K562 (cell line): ENCODE measurements around the gene GP1BB. TPM values are rescaled to one million over a fixed set of nuclear protein-coding genes. Genes with fewer than 3 reads are reported as not detected.

Source experiments
- ARID1B ChIP-seq: fragments of 450-650 bp; IDR thresholded peaks from 2 replicates; pipeline ENCODE4 v1.6.1; 2016; ENCODE audit warnings: antibody characterized with exemption, mild to moderate bottlenecking, inconsistent platforms
- BRCA1 ChIP-seq, 2 experiments: fragments of 450-650 bp in 1 of 2; sonication (generic) in 1 of 2; formaldehyde crosslinking in 1 of 2; IDR thresholded peaks; 2 replicates each; pipeline versions ENCODE4 v1.5.0 to v1.6.1; 2017 to 2020; ENCODE audit warnings: mild to moderate bottlenecking in 1 of 2, missing genetic modification reagents in 1 of 2
- HEY1 ChIP-seq: fragments of 250-450 bp; sonication (Bioruptor Pico); IDR thresholded peaks from 2 replicates; pipeline ENCODE4 v1.5.0; 2020; ENCODE audit warnings: mild to moderate bottlenecking, moderate library complexity, borderline replicate concordance
- HNRNPUL1 ChIP-seq: fragments of 200-400 bp; formaldehyde crosslinking; IDR thresholded peaks from 2 replicates; pipeline ENCODE4 v1.6.1; 2017; ENCODE audit warnings: low read length
- HSF4 ChIP-seq: fragments of 250-450 bp; sonication (Bioruptor Pico); IDR thresholded peaks from 2 replicates; pipeline ENCODE4 v2.1.2; 2022; ENCODE audit warnings: mild to moderate bottlenecking, moderate library complexity, borderline replicate concordance
- MYNN ChIP-seq, 2 experiments: sonication (generic); formaldehyde crosslinking in 1 of 2; IDR thresholded peaks; 2 replicates each; pipeline versions ENCODE4 v1.5.0 to v1.6.1; 2016 to 2020; ENCODE audit warnings: antibody characterized with exemption in 1 of 2, missing genetic modification reagents in 1 of 2
- POLR2A ChIP-seq: fragments of 450-650 bp; conservative IDR thresholded peaks from 2 replicates; pipeline ENCODE4 v1.6.1; 2016
- ZFP30 ChIP-seq: fragments of 250-450 bp; sonication (Bioruptor Pico); IDR thresholded peaks from 2 replicates; pipeline ENCODE4 v1.8.0; 2022; ENCODE audit warnings: moderate library complexity, mild to moderate bottlenecking, inconsistent platforms, borderline replicate concordance
- ZNF140 ChIP-seq: fragments of 250-450 bp; sonication (Bioruptor Pico); IDR thresholded peaks from 2 replicates; pipeline ENCODE4 v1.8.0; 2021; ENCODE audit warnings: moderate library complexity, mild to moderate bottlenecking, inconsistent platforms
- ZNF143 ChIP-seq: sonication (generic); formaldehyde crosslinking; IDR thresholded peaks from 2 replicates; pipeline ENCODE4 v1.9.0; 2022; ENCODE audit warnings: mild to moderate bottlenecking, missing genetic modification reagents
- ZNF24 ChIP-seq: fragments of 450-650 bp; IDR thresholded peaks from 2 replicates; pipeline ENCODE4 v1.6.1; 2016
- ZNF324 ChIP-seq: fragments of 250-450 bp; sonication (Bioruptor Pico); IDR thresholded peaks from 2 replicates; pipeline ENCODE4 v1.4.0; 2020; ENCODE audit warnings: mild to moderate bottlenecking
- ZNF436 ChIP-seq: fragments of 250-450, 450-650 bp; sonication (Bioruptor Pico); formaldehyde crosslinking; IDR thresholded peaks from 2 replicates; pipeline ENCODE4 v1.7.0; 2020; ENCODE audit warnings: mild to moderate bottlenecking
- ZNF717 ChIP-seq: fragments of 250-450 bp; sonication (Bioruptor Pico); IDR thresholded peaks from 2 replicates; pipeline ENCODE4 v1.5.0; 2021
- polyA plus RNA-seq, 8 experiments: library from polyadenylated mRNA; depleted of rRNA in 4 of 8; stranded (reverse) in 5 of 8; unstranded in 3 of 8; fragments of >200 nt; fragmentation: Nextera tagmentation in 2 of 8; fragmentation: Illumina TruSeq in 1 of 8; extraction: Ambion mirVana in 2 of 8; extraction: Trizol in 1 of 8; gene quantifications; 2 replicates each; pipeline versions ENCODE4 v1.2.1 to v1.2.3, GENCODE V29; 2011 to 2014; ENCODE audit warnings: inconsistent platforms in 1 of 8, missing spikeins in 1 of 8
- total RNA-seq, 7 experiments: library from RNA; depleted of rRNA in 6 of 7; stranded (reverse); fragments of >200 nt in 6 of 7; fragmentation: Illumina TruSeq in 2 of 7; extraction: Trizol in 2 of 7; gene quantifications; 2 replicates each; pipeline versions ENCODE4 v1.2.1 to v1.2.3, GENCODE V29; 2011 to 2021; ENCODE audit warnings: low replicate concordance in 1 of 7
- TF ChIP-seq, protein P1 (sequence below): fragments of 250-450 bp; sonication (Bioruptor Pico); IDR thresholded peaks from 2 replicates; pipeline ENCODE4 v1.8.0; 2021; ENCODE audit warnings: moderate library complexity, mild to moderate bottlenecking, inconsistent platforms
- TF ChIP-seq, protein P2 (sequence below), 2 experiments: fragments of 450-650 bp in 1 of 2; sonication (generic) in 1 of 2; formaldehyde crosslinking; conservative IDR thresholded peaks; 2 replicates each; pipeline versions ENCODE4 v1.4.0 to v1.8.1; 2020 to 2022; ENCODE audit warnings: mild to moderate bottlenecking in 1 of 2, missing genetic modification reagents in 1 of 2
- TF ChIP-seq, protein P3 (sequence below): fragments of 450-650 bp; formaldehyde crosslinking; IDR thresholded peaks from 2 replicates; pipeline ENCODE4 v1.4.0; 2020; ENCODE audit warnings: mild to moderate bottlenecking, moderate library complexity
- TF ChIP-seq, protein P4 (sequence below): fragments of 250-450 bp; sonication (Bioruptor Pico); IDR thresholded peaks from 2 replicates; pipeline ENCODE4 v1.4.0; 2020; ENCODE audit warnings: borderline replicate concordance
- TF ChIP-seq, protein P5 (sequence below): fragments of 250-450 bp; sonication (Bioruptor Pico); IDR thresholded peaks from 2 replicates; pipeline ENCODE4 v1.9.0; 2021; ENCODE audit warnings: mild to moderate bottlenecking, inconsistent platforms

GP1BB gene
- total and polyA plus RNA-seq, 9 of the 15 experiments (the other 6 are each of a cell fraction or from before 2014, with no cell fraction given), result 0.69 to 162 (median 2.8) TPM

DNA sequence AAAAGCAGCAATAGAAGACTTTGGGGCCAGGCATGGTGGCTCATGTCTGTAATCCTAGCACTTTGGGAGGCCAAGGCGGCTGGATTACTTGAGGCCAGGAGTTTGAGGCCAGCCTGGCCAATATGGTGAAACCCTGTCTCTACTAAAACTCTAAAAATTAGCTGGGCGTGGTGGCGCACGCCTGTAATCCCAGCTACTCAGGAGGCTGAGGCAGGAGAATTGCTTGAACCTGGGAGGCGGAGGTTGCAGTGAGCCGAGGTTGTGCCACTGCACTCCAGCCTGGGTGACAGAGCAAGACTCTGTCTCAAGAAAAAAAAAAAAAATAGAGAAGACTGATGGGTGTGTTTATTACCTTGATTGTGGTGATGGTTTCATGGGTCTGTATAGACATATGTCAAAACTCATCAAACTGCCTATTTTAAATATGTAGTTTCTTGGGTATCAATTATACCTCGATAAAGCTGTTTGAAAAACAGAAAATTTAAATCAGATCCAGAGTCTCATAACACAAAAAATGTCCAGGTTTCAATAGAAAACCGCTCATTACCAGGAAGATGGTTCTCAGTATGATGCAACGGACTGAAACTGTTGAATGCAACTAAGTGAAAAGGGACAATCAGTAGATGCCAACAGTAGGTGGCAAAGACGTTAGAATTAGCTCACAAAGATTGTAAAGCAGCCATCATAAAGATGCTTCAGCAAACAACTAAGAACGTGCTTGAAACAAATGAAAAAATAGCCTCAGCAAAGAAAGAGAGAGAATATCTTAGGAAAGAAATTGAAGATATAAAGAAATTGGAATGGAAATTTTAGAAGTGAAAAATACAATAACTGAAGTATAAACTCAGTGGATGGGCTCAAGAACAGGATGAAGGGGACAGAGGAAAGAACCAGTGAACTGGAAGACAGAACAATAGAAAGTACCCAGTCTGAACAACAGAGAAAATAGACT, 42.2 kb upstream of the GP1BB start (continued):
- TF ChIP-seq, protein P1, sequence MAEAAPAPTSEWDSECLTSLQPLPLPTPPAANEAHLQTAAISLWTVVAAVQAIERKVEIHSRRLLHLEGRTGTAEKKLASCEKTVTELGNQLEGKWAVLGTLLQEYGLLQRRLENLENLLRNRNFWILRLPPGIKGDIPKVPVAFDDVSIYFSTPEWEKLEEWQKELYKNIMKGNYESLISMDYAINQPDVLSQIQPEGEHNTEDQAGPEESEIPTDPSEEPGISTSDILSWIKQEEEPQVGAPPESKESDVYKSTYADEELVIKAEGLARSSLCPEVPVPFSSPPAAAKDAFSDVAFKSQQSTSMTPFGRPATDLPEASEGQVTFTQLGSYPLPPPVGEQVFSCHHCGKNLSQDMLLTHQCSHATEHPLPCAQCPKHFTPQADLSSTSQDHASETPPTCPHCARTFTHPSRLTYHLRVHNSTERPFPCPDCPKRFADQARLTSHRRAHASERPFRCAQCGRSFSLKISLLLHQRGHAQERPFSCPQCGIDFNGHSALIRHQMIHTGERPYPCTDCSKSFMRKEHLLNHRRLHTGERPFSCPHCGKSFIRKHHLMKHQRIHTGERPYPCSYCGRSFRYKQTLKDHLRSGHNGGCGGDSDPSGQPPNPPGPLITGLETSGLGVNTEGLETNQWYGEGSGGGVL, result no peak
- TF ChIP-seq, protein P2, sequence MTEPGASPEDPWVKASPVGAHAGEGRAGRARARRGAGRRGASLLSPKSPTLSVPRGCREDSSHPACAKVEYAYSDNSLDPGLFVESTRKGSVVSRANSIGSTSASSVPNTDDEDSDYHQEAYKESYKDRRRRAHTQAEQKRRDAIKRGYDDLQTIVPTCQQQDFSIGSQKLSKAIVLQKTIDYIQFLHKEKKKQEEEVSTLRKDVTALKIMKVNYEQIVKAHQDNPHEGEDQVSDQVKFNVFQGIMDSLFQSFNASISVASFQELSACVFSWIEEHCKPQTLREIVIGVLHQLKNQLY (CRISPR knock-in tag; conservative IDR thresholded peaks at IDR 0.05), result no peak
- TF ChIP-seq HSF4 (CRISPR knock-in tag) (peak; percentile 37; the same call in 1 of the 2 replicates), ZNF140 (CRISPR knock-in tag) (no peak), POLR2A (no peak), ZNF143 (CRISPR knock-in tag) (no peak), MYNN (IDR thresholded peaks at IDR 0.05) (no peak), MYNN (CRISPR knock-in tag; IDR thresholded peaks at IDR 0.05) (no peak), ZNF324 (CRISPR knock-in tag) (no peak), ZNF436 (CRISPR knock-in tag) (no peak), ZFP30 (CRISPR knock-in tag) (0 out of 2 replicates have a peak, but pooled peaks have one; percentile 75), ARID1B (0 out of 2 replicates have a peak, but pooled peaks have one; percentile 49), ZNF717 (no peak), HNRNPUL1 (no peak), HEY1 (CRISPR knock-in tag) (no peak), ZNF24 (peak; percentile 68; the same call in 1 of the 2 replicates), BRCA1 (IDR thresholded peaks at IDR 0.05) (no peak), BRCA1 (CRISPR knock-in tag; IDR thresholded peaks at IDR 0.05) (no peak)
- TF ChIP-seq, protein P3, sequence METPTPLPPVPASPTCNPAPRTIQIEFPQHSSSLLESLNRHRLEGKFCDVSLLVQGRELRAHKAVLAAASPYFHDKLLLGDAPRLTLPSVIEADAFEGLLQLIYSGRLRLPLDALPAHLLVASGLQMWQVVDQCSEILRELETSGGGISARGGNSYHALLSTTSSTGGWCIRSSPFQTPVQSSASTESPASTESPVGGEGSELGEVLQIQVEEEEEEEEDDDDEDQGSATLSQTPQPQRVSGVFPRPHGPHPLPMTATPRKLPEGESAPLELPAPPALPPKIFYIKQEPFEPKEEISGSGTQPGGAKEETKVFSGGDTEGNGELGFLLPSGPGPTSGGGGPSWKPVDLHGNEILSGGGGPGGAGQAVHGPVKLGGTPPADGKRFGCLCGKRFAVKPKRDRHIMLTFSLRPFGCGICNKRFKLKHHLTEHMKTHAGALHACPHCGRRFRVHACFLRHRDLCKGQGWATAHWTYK (CRISPR knock-in tag), result no peak
- TF ChIP-seq, protein P4, sequence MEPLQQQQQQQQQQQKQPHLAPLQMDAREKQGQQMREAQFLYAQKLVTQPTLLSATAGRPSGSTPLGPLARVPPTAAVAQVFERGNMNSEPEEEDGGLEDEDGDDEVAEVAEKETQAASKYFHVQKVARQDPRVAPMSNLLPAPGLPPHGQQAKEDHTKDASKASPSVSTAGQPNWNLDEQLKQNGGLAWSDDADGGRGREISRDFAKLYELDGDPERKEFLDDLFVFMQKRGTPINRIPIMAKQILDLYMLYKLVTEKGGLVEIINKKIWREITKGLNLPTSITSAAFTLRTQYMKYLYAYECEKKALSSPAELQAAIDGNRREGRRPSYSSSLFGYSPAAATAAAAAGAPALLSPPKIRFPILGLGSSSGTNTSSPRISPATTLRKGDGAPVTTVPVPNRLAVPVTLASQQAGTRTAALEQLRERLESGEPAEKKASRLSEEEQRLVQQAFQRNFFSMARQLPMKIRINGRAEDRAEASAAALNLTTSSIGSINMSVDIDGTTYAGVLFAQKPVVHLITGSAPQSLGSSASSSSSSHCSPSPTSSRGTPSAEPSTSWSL, result no peak
- TF ChIP-seq, protein P5, sequence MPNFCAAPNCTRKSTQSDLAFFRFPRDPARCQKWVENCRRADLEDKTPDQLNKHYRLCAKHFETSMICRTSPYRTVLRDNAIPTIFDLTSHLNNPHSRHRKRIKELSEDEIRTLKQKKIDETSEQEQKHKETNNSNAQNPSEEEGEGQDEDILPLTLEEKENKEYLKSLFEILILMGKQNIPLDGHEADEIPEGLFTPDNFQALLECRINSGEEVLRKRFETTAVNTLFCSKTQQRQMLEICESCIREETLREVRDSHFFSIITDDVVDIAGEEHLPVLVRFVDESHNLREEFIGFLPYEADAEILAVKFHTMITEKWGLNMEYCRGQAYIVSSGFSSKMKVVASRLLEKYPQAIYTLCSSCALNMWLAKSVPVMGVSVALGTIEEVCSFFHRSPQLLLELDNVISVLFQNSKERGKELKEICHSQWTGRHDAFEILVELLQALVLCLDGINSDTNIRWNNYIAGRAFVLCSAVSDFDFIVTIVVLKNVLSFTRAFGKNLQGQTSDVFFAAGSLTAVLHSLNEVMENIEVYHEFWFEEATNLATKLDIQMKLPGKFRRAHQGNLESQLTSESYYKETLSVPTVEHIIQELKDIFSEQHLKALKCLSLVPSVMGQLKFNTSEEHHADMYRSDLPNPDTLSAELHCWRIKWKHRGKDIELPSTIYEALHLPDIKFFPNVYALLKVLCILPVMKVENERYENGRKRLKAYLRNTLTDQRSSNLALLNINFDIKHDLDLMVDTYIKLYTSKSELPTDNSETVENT (CRISPR knock-in tag), result no peak
